A673 (cell line): Measurements from ENCODE around the gene CHRNA4. TPM values are rescaled to one million over a fixed set of nuclear protein-coding genes. Genes with fewer than 3 reads are reported as not detected.

Source experiments
- BruUV-seq: library from RNA; stranded (reverse); fragments of 400-500 nt; replicated peaks from 2 replicates; lab custom pipeline; 2021; lab: Mats Ljungman, UMichigan
- CTCF ChIA-PET: fragments of 300-600 bp; sonication (Branson Sonifier 250); formaldehyde crosslinking; loops from one replicate; lab custom pipeline; 2022; ENCODE audit warnings: antibody characterized with exemption; lab: Charles Lee
- POLR2A ChIA-PET: fragments of 300-600 bp; sonication (Branson Sonifier 250); formaldehyde crosslinking; loops from one replicate; lab custom pipeline; 2022; ENCODE audit warnings: antibody characterized with exemption; ENCODE audit not compliant: low non-redundant PET; lab: Charles Lee
- DNase-seq: peaks from one replicate; pipeline ENCODE4 v3.0.0-alpha.2; 2015; ENCODE audit warnings: low spot score
- H3K27ac ChIP-seq: fragments of 200-600 bp; sonication (generic); 2 replicates; pipeline ENCODE4 v1.5.1; 2016; ENCODE audit warnings: mixed run types, low read depth, mild to moderate bottlenecking, mixed read lengths, antibody characterized with exemption, low read length; ENCODE audit not compliant: poor library complexity, severe bottlenecking
- H3K27me3 ChIP-seq: fragments of 200-600 bp; sonication (generic); replicated peaks from 2 replicates; pipeline ENCODE4 v1.6.1; 2017; ENCODE audit warnings: mixed run types, low read depth, mild to moderate bottlenecking, mixed read lengths, antibody characterized with exemption, low read length; ENCODE audit not compliant: insufficient read depth, poor library complexity
- H3K36me3 ChIP-seq: fragments of 200-600 bp; sonication (generic); 2 replicates; pipeline ENCODE4 v1.6.1; 2016; ENCODE audit warnings: mixed run types, mild to moderate bottlenecking, mixed read lengths, antibody characterized with exemption, low read length; ENCODE audit not compliant: insufficient read depth, poor library complexity, severe bottlenecking
- H3K4me1 ChIP-seq: fragments of 200-600 bp; sonication (generic); 2 replicates; pipeline ENCODE4 v1.6.1; 2017; ENCODE audit warnings: mixed run types, mild to moderate bottlenecking, mixed read lengths, antibody characterized with exemption, low read length; ENCODE audit not compliant: insufficient read depth, poor library complexity, severe bottlenecking
- H3K4me3 ChIP-seq: fragments of 200-600 bp; sonication (generic); 2 replicates; pipeline ENCODE4 v1.5.1; 2016; ENCODE audit warnings: low read depth, mixed run types, mild to moderate bottlenecking, mixed read lengths, low read length; ENCODE audit not compliant: poor library complexity, severe bottlenecking
- H3K9me3 ChIP-seq: fragments of 200-600 bp; sonication (generic); 2 replicates; pipeline ENCODE4 v1.6.1; 2016; ENCODE audit warnings: mixed run types, low read depth, mild to moderate bottlenecking, mixed read lengths, antibody characterized with exemption, low read length; ENCODE audit not compliant: poor library complexity, severe bottlenecking
- CTCF ChIP-seq: fragments of 300-800, 200-600 bp; sonication (generic); conservative IDR thresholded peaks from 2 replicates; pipeline ENCODE4 v1.5.1; 2017; ENCODE audit warnings: low read depth, mild to moderate bottlenecking, antibody characterized with exemption, low read length, moderate library complexity, mixed read lengths
- EZH2 ChIP-seq: fragments of 200-600 bp; sonication (generic); IDR thresholded peaks from 2 replicates; pipeline ENCODE4 v1.6.1; 2017; ENCODE audit warnings: borderline replicate concordance, low read depth, mild to moderate bottlenecking, mixed read lengths, antibody characterized with exemption, low read length; ENCODE audit not compliant: poor library complexity, severe bottlenecking
- intact Hi-C: fragments of 100-400 bp; cut with micrococcal nuclease; formaldehyde crosslinking; loops from one replicate; pipeline ENCODE4 v1.10.0; 2022; ENCODE audit not compliant: unreplicated experiment
- total RNA-seq: library from RNA; stranded (reverse); gene quantifications from 2 replicates; pipeline ENCODE4 v1.2.3, GENCODE V29; 2021

The CHRNA4 gene
- total RNA-seq, 1 experiment from 2014 or later: 0.26 TPM

GRCh38 chr20:63363981-63364561, 2.9 kb upstream of the CHRNA4 start:
- H3K4me1 ChIP-seq: no peaks in the 10 kb centered on the region
- no peak overlapping the region for H3K4me3 ChIP-seq
- ChIA-PET POLR2A (no interaction called here), CTCF (no interaction called here)
- H3K27me3 ChIP-seq: peaks cover 13% of the 10 kb centered on the region
- no peak for TF ChIP-seq CTCF
- TF ChIP-seq EZH2: no peak
- no TSS peak for BruUV-seq
- DNase-seq: no peak
- H3K27ac ChIP-seq: no peak overlapping the region
- H3K9me3 ChIP-seq: no peaks in the 10 kb centered on the region
- H3K36me3 ChIP-seq: no peaks in the 10 kb centered on the region
- intact Hi-C loops: no loop called here

GRCh38 chr20:63363013-63363957, 2.1 kb upstream of the CHRNA4 start:
- H3K4me3 ChIP-seq: no peak overlapping the region
- no peak for DNase-seq
- intact Hi-C loops: no loop called here
- no peaks in the 10 kb centered on the region for H3K36me3 ChIP-seq
- ChIA-PET POLR2A (no interaction called here), CTCF (no interaction called here)
- no TSS peak for BruUV-seq
- H3K27ac ChIP-seq: no peak overlapping the region
- H3K9me3 ChIP-seq: no peaks in the 10 kb centered on the region
- peaks cover 13% of the 10 kb centered on the region for H3K27me3 ChIP-seq
- TF ChIP-seq EZH2 (no peak), CTCF (no peak)
- H3K4me1 ChIP-seq: no peaks in the 10 kb centered on the region

- POLR2A ChIA-PET: no interaction called here
- Histone ChIP-seq H3K36me3 (no peaks in the 10 kb centered on the region), H3K9me3 (no peaks in the 10 kb centered on the region), H3K4me3 (no peak overlapping the region), H3K4me1 (no peaks in the 10 kb centered on the region), H3K27ac (no peak overlapping the region), H3K27me3 (peaks cover 13% of the 10 kb centered on the region)
- no peak for DNase-seq
- TF ChIP-seq EZH2 (no peak), CTCF (no peak)
- BruUV-seq: no TSS peak
- CTCF ChIA-PET: no interaction called here
- intact Hi-C loops: no loop called here
These were observed 1.4 kb upstream of the CHRNA4 start for GRCh38 chr20:63362436-63363009.
